ENCODE results near the gene MINAR1. TPM values are rescaled to one million over a fixed set of nuclear protein-coding genes. Genes with fewer than 3 reads are reported as not detected.

Gene MINAR1
- total RNA-seq, 1 donor from 2014 or later = 1.9 TPM

DNA sequence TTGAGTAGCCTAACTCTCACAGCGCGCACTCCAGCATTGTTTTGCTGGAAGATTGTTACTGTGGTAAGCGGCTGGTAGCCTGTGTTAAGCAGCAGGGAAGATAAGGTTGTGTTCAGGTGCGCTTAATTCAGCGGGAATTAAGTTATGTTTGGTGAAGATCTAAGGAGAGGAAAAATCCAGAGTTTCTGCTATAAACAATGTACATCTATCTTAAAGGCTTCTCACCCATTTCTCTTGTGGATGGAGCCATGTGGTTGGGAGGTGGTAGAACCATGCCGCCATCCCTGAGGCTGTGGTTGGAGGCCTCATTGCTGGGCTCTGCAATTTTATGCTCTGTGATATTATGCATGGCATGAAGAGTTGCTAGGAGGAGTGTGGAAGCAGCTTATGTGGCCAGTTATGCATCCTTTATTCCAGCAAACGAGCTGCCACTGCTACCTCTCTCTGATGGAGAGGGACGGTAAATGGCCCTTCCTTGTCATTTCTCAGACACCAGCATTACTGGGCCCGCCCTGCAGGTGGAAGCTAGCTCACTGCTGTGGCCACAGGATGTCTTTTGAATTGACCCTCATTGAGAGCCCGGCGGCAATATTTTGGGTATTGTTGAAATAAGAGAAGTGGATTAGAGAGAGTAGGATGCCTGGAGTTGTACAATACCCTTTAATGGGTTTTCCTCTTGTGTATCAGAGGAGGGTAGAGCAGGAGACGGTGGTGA, 1.3 kb downstream of the MINAR1 start:
- H3K27me3 Mint-ChIP-seq (ENCODE audit: low read depth) = peaks cover 82% of the 10 kb centered on the region
- peaks cover 38% of the 10 kb centered on the region for H3K4me1 Mint-ChIP-seq
- H3K9me3 Mint-ChIP-seq = no peaks in the 10 kb centered on the region
- no peak overlapping the region for H3K27ac Mint-ChIP-seq (ENCODE audit: unreplicated experiment)
- H3K36me3 Mint-ChIP-seq (ENCODE audit: low read depth) = no peaks in the 10 kb centered on the region
- TF ChIP-seq, protein P1, sequence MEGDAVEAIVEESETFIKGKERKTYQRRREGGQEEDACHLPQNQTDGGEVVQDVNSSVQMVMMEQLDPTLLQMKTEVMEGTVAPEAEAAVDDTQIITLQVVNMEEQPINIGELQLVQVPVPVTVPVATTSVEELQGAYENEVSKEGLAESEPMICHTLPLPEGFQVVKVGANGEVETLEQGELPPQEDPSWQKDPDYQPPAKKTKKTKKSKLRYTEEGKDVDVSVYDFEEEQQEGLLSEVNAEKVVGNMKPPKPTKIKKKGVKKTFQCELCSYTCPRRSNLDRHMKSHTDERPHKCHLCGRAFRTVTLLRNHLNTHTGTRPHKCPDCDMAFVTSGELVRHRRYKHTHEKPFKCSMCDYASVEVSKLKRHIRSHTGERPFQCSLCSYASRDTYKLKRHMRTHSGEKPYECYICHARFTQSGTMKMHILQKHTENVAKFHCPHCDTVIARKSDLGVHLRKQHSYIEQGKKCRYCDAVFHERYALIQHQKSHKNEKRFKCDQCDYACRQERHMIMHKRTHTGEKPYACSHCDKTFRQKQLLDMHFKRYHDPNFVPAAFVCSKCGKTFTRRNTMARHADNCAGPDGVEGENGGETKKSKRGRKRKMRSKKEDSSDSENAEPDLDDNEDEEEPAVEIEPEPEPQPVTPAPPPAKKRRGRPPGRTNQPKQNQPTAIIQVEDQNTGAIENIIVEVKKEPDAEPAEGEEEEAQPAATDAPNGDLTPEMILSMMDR (conservative IDR thresholded peaks at IDR 0.05) = peak; percentile 40
- peak overlapping the region; percentile 71 for H3K4me3 Mint-ChIP-seq
- no peak for DNase-seq (ENCODE audit: low read depth, low spot score)

DNA sequence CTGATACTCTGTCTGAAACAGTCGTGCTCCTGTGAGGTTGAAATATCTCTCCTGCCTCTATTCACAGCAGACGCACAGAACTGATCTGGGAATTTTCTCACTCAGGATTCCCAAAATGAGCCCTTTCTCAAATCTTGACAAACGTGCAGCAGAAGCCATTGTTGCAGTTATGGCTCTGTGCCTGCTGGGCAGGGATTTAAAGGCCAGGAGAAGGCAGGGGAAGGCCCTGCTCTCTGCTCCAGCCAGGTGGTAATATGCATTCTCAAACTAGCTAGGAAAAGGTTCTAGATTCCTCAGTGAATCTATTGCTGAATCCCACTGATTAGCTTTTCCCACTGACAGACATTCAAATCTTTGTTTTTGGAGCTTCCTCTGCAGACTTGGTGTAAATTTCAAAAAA, 2.2 kb downstream of the MINAR1 start:
- DNase-seq (ENCODE audit: low read depth, low spot score) = no peak
- H3K27ac Mint-ChIP-seq (ENCODE audit: unreplicated experiment) = no peak overlapping the region
- no peaks in the 10 kb centered on the region for H3K36me3 Mint-ChIP-seq (ENCODE audit: low read depth)
- H3K4me1 Mint-ChIP-seq = peaks cover 38% of the 10 kb centered on the region
- H3K27me3 Mint-ChIP-seq (ENCODE audit: low read depth) = peaks cover 73% of the 10 kb centered on the region
- TF ChIP-seq, protein P1 (conservative IDR thresholded peaks at IDR 0.05) = no peak
- H3K9me3 Mint-ChIP-seq = no peaks in the 10 kb centered on the region
- peak overlapping the region; percentile 50 for H3K4me3 Mint-ChIP-seq

DNA sequence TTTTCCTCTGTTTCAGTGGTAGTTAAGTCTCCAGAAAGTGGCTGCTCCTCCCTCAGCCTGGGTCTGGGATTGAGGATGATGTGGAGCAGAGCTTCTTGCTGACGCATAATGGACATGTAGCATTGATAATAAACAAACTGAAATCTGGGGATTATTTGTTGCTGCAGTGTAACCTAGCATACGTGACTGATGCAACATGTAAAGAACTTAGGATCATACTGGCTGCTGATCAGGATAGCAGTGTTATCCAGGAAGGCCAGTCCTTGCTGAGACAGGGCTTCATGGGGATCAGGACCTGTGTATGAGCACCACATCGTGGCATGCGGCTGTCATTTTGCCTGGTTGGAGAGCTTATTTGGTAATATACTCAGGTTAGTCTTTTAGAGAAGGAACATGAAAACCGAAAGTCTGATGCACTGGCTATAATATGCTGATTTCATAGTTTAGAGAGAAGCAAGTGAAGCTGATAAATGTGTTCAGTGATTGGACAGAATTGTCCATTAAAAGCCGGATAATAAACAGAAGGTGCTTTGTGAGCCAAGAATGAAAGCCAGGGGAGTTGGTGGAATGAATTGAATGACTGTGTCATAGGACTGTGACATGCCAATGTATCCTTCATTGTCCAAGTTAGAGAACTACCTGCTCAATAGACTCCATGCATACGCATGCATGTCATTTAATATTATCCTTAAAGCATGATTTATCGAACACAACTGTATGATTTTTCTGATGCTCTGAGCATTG, 4.1 kb downstream of the MINAR1 start:
- Mint-ChIP-seq H3K9me3 (no peaks in the 10 kb centered on the region), H3K4me1 (peaks cover 36% of the 10 kb centered on the region), H3K27me3 (ENCODE audit: low read depth) (peaks cover 54% of the 10 kb centered on the region), H3K36me3 (ENCODE audit: low read depth) (no peaks in the 10 kb centered on the region), H3K27ac (ENCODE audit: unreplicated experiment) (no peak overlapping the region), H3K4me3 (no peak overlapping the region)
- DNase-seq (ENCODE audit: low read depth, low spot score) = no peak
- TF ChIP-seq, protein P1 (conservative IDR thresholded peaks at IDR 0.05) = no peak

DNA sequence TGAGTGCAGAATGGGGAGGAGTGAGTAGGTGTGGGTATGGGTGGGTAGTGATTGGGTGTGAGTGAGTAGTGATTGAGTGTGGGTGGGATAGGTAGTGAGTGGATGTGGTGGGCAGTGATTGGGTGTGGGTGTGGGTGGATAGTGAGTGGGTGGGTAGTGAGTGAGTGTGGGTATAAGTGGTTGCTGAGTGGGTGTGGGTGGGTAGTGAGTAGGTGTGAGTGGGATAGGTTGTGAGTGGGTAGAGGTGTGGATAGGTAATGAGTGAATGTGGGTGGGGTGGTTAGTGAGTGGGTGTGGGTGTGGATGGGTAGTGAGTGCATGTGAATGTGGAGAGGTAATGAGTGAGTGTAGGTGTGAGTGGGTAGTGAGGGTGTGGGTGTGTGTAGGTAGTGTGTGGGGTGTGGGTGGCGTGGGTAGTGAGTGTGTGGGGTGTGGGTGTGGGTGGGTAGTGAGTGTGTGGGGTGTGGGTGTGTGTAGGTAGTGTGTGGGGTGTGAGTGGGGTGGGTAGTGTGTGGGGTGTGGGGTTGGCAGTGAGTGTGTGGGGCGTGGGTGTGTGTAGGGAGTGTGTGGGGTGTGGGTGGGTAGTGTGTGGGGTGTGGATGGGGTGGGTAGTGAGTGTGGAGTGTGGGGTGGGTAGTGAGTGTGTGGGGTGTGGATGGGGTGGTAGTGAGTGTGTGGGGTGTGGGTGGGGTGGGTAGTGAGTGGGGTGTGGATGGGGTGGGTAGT, 5.3 kb downstream of the MINAR1 start:
- no peak for DNase-seq (ENCODE audit: low read depth, low spot score)

DNA sequence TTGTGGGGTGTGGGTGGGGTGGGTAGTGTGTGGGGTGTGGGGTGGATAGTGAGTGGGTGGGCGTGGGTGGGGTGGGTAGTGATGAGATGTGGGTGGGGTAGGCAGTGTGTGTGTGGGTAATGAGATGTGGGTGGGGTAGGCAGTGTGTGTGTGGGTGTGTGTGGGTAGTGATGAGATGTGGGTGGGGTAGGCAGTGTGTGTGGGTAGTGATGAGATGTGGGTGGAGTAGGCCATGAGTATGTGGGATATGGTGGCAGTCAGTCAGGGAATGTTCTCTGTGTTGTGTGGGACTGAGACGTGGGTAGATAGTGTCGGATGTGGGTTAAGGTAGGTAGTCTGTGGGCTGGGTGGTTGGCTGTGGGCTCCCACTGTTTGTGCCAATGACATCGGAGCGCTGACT, 7.1 kb downstream of the MINAR1 start:
- no peak for DNase-seq (ENCODE audit: low read depth, low spot score)
- Mint-ChIP-seq H3K4me1 (peaks cover 14% of the 10 kb centered on the region), H3K36me3 (ENCODE audit: low read depth) (peaks cover 2% of the 10 kb centered on the region), H3K27ac (ENCODE audit: unreplicated experiment) (no peak overlapping the region), H3K9me3 (no peaks in the 10 kb centered on the region), H3K27me3 (ENCODE audit: low read depth) (peaks cover 27% of the 10 kb centered on the region), H3K4me3 (no peak overlapping the region)
- TF ChIP-seq, protein P1 (conservative IDR thresholded peaks at IDR 0.05) = no peak

More for the DNA sequence above, 5.3 kb downstream of the MINAR1 start:
- peaks cover 45% of the 10 kb centered on the region for H3K27me3 Mint-ChIP-seq (ENCODE audit: low read depth)
- TF ChIP-seq, protein P1 (conservative IDR thresholded peaks at IDR 0.05) = no peak
- H3K4me1 Mint-ChIP-seq = peaks cover 32% of the 10 kb centered on the region
- no peaks in the 10 kb centered on the region for H3K36me3 Mint-ChIP-seq (ENCODE audit: low read depth)
- no peak overlapping the region for H3K4me3 Mint-ChIP-seq
- H3K27ac Mint-ChIP-seq (ENCODE audit: unreplicated experiment) = no peak overlapping the region
- no peaks in the 10 kb centered on the region for H3K9me3 Mint-ChIP-seq

Data from neural crest cell (in vitro differentiated cells).